SH-SY5Y (cell line): ENCODE data around the gene CDH4.

Experiments
- GATA2 ChIP-seq: IDR thresholded peaks from 2 replicates; pipeline ENCODE4 v1.6.1; 2011; ENCODE audit warnings: mild to moderate bottlenecking, low read depth, low read length
- GATA3 ChIP-seq: IDR thresholded peaks from 2 replicates; pipeline ENCODE4 v1.6.1; 2011; ENCODE audit warnings: low read depth, mild to moderate bottlenecking, low read length, moderate library complexity

DNA sequence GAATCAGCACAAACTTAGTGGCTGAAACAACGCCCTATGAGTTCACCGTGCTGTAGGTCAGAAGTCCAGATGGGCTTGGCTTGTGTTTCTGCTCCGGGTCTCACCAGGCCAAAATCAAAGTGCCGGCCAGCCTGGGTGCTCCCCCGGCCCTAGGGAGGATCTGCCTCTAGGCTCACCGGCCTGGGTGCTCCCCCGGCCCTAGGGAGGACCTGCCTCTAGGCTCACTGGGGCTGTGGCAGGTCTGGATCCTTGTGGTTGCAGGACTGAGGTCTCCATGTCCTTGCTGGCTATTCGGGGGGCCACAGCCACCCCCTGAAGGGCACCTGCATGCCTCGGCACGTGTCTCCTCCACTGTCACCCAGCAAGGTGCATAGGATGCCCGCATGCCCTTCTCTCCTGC lies 597.3 kb downstream of the CDH4 start:
- TF ChIP-seq GATA3 = no peak
- no peak for TF ChIP-seq GATA2
